ENCODE data around the gene HOXC13.
A peak's percentile ranks its signal among the peaks of the same experiment; 100 is the strongest.

Gene HOXC13

DNA sequence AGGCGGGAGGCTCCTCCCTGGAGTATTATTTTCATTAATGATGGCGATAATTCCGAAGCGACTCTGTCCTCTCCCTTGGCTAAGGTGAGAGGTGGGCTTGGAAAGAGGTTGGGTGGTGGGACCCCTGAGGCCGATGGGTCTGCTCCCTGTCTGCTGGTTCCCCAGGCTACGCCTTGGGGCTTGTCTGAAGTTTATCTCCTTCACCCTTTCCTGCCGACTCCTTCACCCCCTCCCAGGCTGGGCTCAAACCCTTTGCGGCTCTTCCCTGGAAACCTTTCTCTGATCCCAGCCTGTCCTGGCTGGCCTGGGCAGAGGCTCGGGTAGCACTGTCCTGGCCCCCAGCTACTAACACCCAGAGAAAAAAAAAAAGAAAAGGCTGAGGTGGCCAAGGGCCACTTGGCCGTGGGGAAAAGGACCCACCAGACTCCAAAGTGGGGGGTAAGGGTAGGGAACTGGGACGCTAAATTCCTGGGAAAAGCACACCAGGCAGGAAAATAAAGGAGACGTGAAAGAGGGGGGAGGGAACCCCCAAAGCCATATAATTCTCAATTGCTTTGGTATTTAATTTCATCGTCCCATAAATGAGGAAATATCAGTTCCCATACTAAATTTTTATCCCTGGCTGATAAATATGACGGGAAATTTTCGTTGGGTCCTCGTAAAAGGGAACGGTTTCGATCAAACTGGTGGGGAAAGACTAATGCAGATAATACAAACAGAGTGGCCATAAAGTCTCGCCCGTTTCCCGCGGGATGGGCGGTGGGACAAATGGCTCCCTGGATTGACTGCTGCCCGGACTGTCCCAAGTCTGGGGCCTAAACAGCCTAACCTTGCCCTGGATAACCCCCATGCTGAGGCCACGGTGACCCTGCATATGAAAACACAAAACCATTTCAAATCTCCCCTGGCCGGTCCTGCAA lies 44.3 kb downstream of the HOXC13 start:
- Histone ChIP-seq H3K27me3 (ENCODE audit: low read depth, low read length) (peaks cover 88% of the 10 kb centered on the region), H3K4me1 (ENCODE audit: control insufficient read depth in 1 of 2, insufficient read depth in 2 of 2, low read length in 2 of 2) (peaks cover 0 to 30% of the 10 kb centered on the region in 2 donors), H3K36me3 (ENCODE audit: control insufficient read depth in 1 of 2, insufficient read depth in 2 of 2, low read length in 2 of 2) (no peaks in the 10 kb centered on the region), H3K4me3 (ENCODE audit: low read depth in 1 of 2, low read length in 2 of 2) (no peak overlapping the region), H3K27ac (ENCODE audit: low read length) (no peak overlapping the region), H3K9me3 (ENCODE audit: control insufficient read depth in 1 of 2, low read length in 2 of 2) (peaks cover 0 to 4% of the 10 kb centered on the region in 2 donors)

DNA sequence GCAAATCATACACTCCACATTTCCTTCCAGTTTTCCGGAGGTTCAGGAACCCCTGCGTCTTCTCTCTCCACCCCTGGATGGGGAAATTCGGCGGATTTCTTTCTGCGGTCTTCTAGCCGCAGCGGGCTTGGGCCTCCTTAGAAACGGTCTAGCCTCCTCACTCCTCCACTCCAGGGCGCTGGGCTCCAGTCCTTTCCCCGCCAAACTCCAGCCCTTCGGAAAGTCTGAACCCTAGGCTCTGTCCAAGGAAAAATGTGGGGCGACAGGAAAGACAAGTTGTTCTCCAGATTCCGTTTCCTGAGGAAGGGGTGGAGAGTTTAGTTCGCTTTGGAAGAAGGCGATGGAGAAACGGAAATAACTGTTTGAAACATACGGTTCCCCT lies 44.9 kb downstream of the HOXC13 start:
- Histone ChIP-seq H3K36me3 (ENCODE audit: control insufficient read depth in 1 of 2, insufficient read depth in 2 of 2, low read length in 2 of 2) (no peaks in the 10 kb centered on the region), H3K4me3 (ENCODE audit: low read depth in 1 of 2, low read length in 2 of 2) (no peak overlapping the region), H3K4me1 (ENCODE audit: control insufficient read depth in 1 of 2, insufficient read depth in 2 of 2, low read length in 2 of 2) (peaks cover 0 to 30% of the 10 kb centered on the region in 2 donors)

DNA sequence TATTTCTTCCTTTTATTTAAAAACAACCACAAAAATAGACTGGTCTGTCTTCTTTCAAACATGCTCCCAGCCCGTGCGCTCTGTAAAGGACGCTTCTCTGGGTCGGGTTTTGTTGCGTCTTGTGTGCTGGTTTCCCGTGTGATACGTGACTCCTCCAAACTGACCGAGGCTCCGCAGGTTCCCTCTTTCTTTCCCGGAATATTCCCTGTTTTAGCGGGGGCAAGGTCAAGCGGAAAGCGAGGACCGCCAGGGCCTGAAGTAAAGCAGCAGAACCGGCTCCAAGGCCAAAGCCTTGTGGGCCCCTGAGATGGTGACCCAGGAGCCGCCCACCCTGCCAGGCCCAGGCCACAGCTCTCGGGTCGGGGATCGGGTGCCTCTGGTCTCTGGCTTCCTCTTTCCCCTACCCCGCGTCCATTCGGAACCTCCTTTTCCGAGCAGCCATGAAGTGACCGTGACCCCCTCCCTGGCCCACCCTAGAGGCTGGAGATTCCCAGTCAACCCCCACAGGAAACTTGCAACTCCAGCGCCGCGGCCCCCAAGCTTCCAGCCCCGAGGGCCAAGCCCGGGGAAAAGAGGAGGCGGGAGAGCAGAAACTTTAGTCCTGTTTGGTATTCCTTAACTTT lies 45.4 kb downstream of the HOXC13 start:
- H3K27ac ChIP-seq (ENCODE audit: low read length) = no peak overlapping the region
- H3K27me3 ChIP-seq (ENCODE audit: low read depth, low read length) = peaks cover 91% of the 10 kb centered on the region
- H3K36me3 ChIP-seq (ENCODE audit: control insufficient read depth in 1 of 2, insufficient read depth in 2 of 2, low read length in 2 of 2) = no peaks in the 10 kb centered on the region
- H3K4me1 ChIP-seq (ENCODE audit: control insufficient read depth in 1 of 2, insufficient read depth in 2 of 2, low read length in 2 of 2) = peaks cover 0 to 30% of the 10 kb centered on the region in 2 donors
- no peak overlapping the region for H3K4me3 ChIP-seq (ENCODE audit: low read depth in 1 of 2, low read length in 2 of 2)
- peaks cover 0 to 4% of the 10 kb centered on the region in 2 donors for H3K9me3 ChIP-seq (ENCODE audit: control insufficient read depth in 1 of 2, low read length in 2 of 2)

More for the DNA sequence above, 44.9 kb downstream of the HOXC13 start:
- Histone ChIP-seq H3K27me3 (ENCODE audit: low read depth, low read length) (peaks cover 91% of the 10 kb centered on the region), H3K27ac (ENCODE audit: low read length) (no peak overlapping the region), H3K9me3 (ENCODE audit: control insufficient read depth in 1 of 2, low read length in 2 of 2) (peaks cover 0 to 4% of the 10 kb centered on the region in 2 donors)

GRCh38 chr12:53984901-53985691 lies 46.5 kb downstream of the HOXC13 start, which contains the start of gene HOXC10:
TSS of gene HOXC10 (plus strand) at chr12:53985146. CDS start at chr12:53985260, 114 bp downstream.
- Histone ChIP-seq H3K27me3 (ENCODE audit: low read depth, low read length) (peaks cover 91% of the 10 kb centered on the region), H3K27ac (ENCODE audit: low read length) (no peak within 1 kb of the TSS), H3K4me3 (ENCODE audit: low read depth in 1 of 2, low read length in 2 of 2) (peak within 1 kb of the TSS; percentile 37 to 47), H3K4me1 (ENCODE audit: control insufficient read depth in 1 of 2, insufficient read depth in 2 of 2, low read length in 2 of 2) (peaks cover 0 to 30% of the 10 kb centered on the region in 2 donors), H3K36me3 (ENCODE audit: control insufficient read depth in 1 of 2, insufficient read depth in 2 of 2, low read length in 2 of 2) (no peaks in the 10 kb centered on the region), H3K9me3 (ENCODE audit: control insufficient read depth in 1 of 2, low read length in 2 of 2) (peaks cover 0 to 4% of the 10 kb centered on the region in 2 donors)

DNA sequence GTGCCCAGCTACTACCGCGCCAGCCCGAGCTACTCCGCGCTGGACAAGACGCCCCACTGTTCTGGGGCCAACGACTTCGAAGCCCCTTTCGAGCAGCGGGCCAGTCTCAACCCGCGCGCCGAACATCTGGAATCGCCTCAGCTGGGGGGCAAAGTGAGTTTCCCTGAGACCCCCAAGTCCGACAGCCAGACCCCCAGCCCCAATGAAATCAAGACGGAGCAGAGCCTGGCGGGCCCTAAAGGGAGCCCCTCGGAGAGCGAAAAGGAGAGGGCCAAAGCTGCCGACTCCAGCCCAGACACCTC lies 47.0 kb downstream of the HOXC13 start:
- H3K9me3 ChIP-seq (ENCODE audit: control insufficient read depth in 1 of 2, low read length in 2 of 2) = peaks cover 0 to 4% of the 10 kb centered on the region in 2 donors
- peak overlapping the region in 1 of 2 donors; percentile 47 for H3K4me3 ChIP-seq (ENCODE audit: low read depth in 1 of 2, low read length in 2 of 2)
- peaks cover 0 to 30% of the 10 kb centered on the region in 2 donors for H3K4me1 ChIP-seq (ENCODE audit: control insufficient read depth in 1 of 2, insufficient read depth in 2 of 2, low read length in 2 of 2)

DNA sequence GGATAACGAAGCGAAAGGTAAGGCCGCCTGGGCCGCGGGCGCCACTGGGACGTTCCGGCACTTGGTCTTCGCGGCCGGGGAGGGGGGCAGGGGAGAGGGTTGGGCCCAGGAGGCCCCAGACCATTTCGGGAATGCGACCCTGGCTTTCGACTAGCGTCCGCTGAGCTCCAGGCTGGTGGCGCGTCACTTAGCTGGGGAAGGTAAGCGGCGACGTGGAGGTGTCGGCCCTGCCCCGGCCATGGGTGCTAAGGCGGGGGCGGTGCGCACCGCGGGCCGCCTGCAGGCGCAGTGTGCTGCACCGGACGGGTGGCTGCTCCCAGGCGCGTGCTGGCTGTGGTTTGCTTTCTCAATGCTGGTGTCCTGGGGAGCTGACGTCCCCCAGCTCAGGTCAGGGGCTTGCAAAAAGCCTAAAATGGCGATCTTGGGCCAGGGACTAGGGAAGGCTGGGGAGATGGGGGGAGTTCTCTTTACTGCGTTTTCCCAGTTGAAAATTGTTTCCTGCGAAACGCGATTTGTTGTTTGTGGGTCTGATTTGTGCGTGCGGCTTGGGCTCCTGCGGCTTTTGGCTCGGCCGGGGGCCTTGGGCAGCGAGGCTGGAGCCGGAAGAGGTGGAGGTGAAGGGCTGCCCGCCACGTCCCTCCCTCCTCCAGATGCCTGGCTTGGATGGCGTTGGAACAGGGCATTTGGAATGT lies 47.5 kb downstream of the HOXC13 start:
- H3K4me3 ChIP-seq (ENCODE audit: low read depth in 1 of 2, low read length in 2 of 2) = peak overlapping the region in 1 of 2 donors; percentile 47

More for the DNA sequence above, 47.0 kb downstream of the HOXC13 start:
- H3K27ac ChIP-seq (ENCODE audit: low read length) = no peak overlapping the region
- H3K27me3 ChIP-seq (ENCODE audit: low read depth, low read length) = peaks cover 93% of the 10 kb centered on the region
- no peaks in the 10 kb centered on the region for H3K36me3 ChIP-seq (ENCODE audit: control insufficient read depth in 1 of 2, insufficient read depth in 2 of 2, low read length in 2 of 2)

GRCh38 chr12:53986686-53987483 lies 48.3 kb downstream of the HOXC13 start:
- Histone ChIP-seq H3K27ac (ENCODE audit: low read length) (no peak overlapping the region), H3K4me3 (ENCODE audit: low read depth in 1 of 2, low read length in 2 of 2) (no peak overlapping the region), H3K36me3 (ENCODE audit: control insufficient read depth in 1 of 2, insufficient read depth in 2 of 2, low read length in 2 of 2) (no peaks in the 10 kb centered on the region), H3K27me3 (ENCODE audit: low read depth, low read length) (peaks cover 95% of the 10 kb centered on the region), H3K4me1 (ENCODE audit: control insufficient read depth in 1 of 2, insufficient read depth in 2 of 2, low read length in 2 of 2) (peaks cover 0 to 30% of the 10 kb centered on the region in 2 donors), H3K9me3 (ENCODE audit: control insufficient read depth in 1 of 2, low read length in 2 of 2) (peaks cover 0 to 4% of the 10 kb centered on the region in 2 donors)

More for the DNA sequence above, 47.5 kb downstream of the HOXC13 start:
- H3K27ac ChIP-seq (ENCODE audit: low read length) = no peak overlapping the region
- peaks cover 0 to 30% of the 10 kb centered on the region in 2 donors for H3K4me1 ChIP-seq (ENCODE audit: control insufficient read depth in 1 of 2, insufficient read depth in 2 of 2, low read length in 2 of 2)
- H3K36me3 ChIP-seq (ENCODE audit: control insufficient read depth in 1 of 2, insufficient read depth in 2 of 2, low read length in 2 of 2) = no peaks in the 10 kb centered on the region
- peaks cover 0 to 4% of the 10 kb centered on the region in 2 donors for H3K9me3 ChIP-seq (ENCODE audit: control insufficient read depth in 1 of 2, low read length in 2 of 2)
- peaks cover 93% of the 10 kb centered on the region for H3K27me3 ChIP-seq (ENCODE audit: low read depth, low read length)

DNA sequence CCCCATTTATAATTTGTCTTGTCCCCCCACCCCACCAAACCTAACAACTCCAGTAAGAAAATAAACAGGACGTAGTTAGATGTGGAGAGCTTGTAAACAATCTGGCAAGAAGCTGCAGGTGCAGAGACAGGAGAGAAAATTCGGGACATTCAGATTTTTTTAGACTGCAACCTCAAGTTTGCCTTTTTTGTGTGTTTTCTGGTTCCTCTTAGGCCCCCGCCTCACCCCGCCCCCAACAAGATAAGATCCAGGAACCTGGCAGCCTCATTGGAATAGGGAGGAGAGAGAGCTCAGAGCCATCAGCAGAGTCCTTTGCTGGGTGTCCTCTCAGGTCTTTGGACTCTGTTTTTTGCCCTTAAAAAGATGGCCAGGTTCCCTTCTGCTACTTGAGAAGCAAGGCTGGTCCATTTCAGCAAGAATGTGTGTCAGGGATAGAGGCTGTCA lies 49.2 kb downstream of the HOXC13 start:
- Histone ChIP-seq H3K9me3 (ENCODE audit: control insufficient read depth in 1 of 2, low read length in 2 of 2) (peaks cover 0 to 4% of the 10 kb centered on the region in 2 donors), H3K4me3 (ENCODE audit: low read depth in 1 of 2, low read length in 2 of 2) (no peak overlapping the region), H3K36me3 (ENCODE audit: control insufficient read depth in 1 of 2, insufficient read depth in 2 of 2, low read length in 2 of 2) (no peaks in the 10 kb centered on the region), H3K27ac (ENCODE audit: low read length) (no peak overlapping the region), H3K27me3 (ENCODE audit: low read depth, low read length) (peaks cover 93% of the 10 kb centered on the region), H3K4me1 (ENCODE audit: control insufficient read depth in 1 of 2, insufficient read depth in 2 of 2, low read length in 2 of 2) (peaks cover 0 to 27% of the 10 kb centered on the region in 2 donors)

GRCh38 chr12:53988541-53989226 lies 50.1 kb downstream of the HOXC13 start:
- Histone ChIP-seq H3K27me3 (ENCODE audit: low read depth, low read length) (peaks cover 93% of the 10 kb centered on the region), H3K9me3 (ENCODE audit: control insufficient read depth in 1 of 2, low read length in 2 of 2) (no peaks in the 10 kb centered on the region), H3K4me3 (ENCODE audit: low read depth in 1 of 2, low read length in 2 of 2) (no peak overlapping the region), H3K36me3 (ENCODE audit: control insufficient read depth in 1 of 2, insufficient read depth in 2 of 2, low read length in 2 of 2) (no peaks in the 10 kb centered on the region), H3K27ac (ENCODE audit: low read length) (no peak overlapping the region), H3K4me1 (ENCODE audit: control insufficient read depth in 1 of 2, insufficient read depth in 2 of 2, low read length in 2 of 2) (peaks cover 0 to 18% of the 10 kb centered on the region in 2 donors)
